Vagina (tissue), 2 donors: Measurements from ENCODE around the gene PARN. TPM values are rescaled to one million over a fixed set of nuclear protein-coding genes. Genes with fewer than 3 reads are reported as not detected.

Experiments used
- DNase-seq, 2 donors: peaks; one replicate each; pipeline ENCODE4 v3.0.0-alpha.2; 2017; ENCODE audit errors: extremely low spot score in 2 of 2
- H3K27ac ChIP-seq: fragments of 200-600 bp; sonication (generic); one replicate; pipeline ENCODE4 v1.5.1; 2019
- H3K27me3 ChIP-seq: fragments of 200-600 bp; sonication (generic); one replicate; pipeline ENCODE4 v1.5.1; 2019
- H3K36me3 ChIP-seq, 2 donors: fragments of 200-600 bp; sonication (generic); one replicate each; pipeline ENCODE4 v1.5.1; 2017 to 2019
- H3K4me1 ChIP-seq: fragments of 200-600 bp; sonication (generic); one replicate; pipeline ENCODE4 v1.5.1; 2019
- H3K4me3 ChIP-seq, 2 donors: fragments of 200-600 bp; sonication (generic); 1 replicate in 1 of 2; 2 replicates in 1 of 2; pipeline ENCODE4 v1.5.1; 2016 to 2019
- H3K9me3 ChIP-seq: fragments of 200-600 bp; sonication (generic); one replicate; pipeline ENCODE4 v1.5.1; 2019
- CTCF ChIP-seq, 3 experiments: fragments of 450-650 bp in 2 of 3; fragments of 200-600 bp in 1 of 3; sonication (generic) in 1 of 3; IDR thresholded peaks; one replicate each; pipeline ENCODE4 v1.5.1; 2017 to 2019; ENCODE audit warnings: antibody characterized with exemption in 3 of 3, mild to moderate bottlenecking in 2 of 3, moderate library complexity in 2 of 3
- POLR2A ChIP-seq, 2 donors: fragments of 450-650 bp; IDR thresholded peaks; one replicate each; pipeline ENCODE4 v1.6.1; 2017; ENCODE audit warnings: antibody characterized with exemption in 2 of 2, mild to moderate bottlenecking in 2 of 2, moderate library complexity in 2 of 2
- POLR2AphosphoS5 ChIP-seq, 2 donors: sonication (generic); formaldehyde crosslinking; IDR thresholded peaks; one replicate each; pipeline ENCODE4 v1.9.0; 2017; ENCODE audit warnings: antibody characterized with exemption in 2 of 2, mild to moderate bottlenecking in 2 of 2, low read depth in 1 of 2; ENCODE audit not compliant: insufficient read depth in 1 of 2
- intact Hi-C: fragments of 100-400 bp; cut with DNase I; formaldehyde crosslinking; loops from one replicate; pipeline ENCODE4 v1.15.1; 2023
- total RNA-seq: library from RNA; depleted of rRNA; stranded (reverse); fragments of >200 nt; gene quantifications from one replicate; pipeline ENCODE4 v1.2.3, GENCODE V29; 2016

Gene PARN
- total RNA-seq, 1 donor from 2014 or later: 39.3 TPM

- H3K4me3 ChIP-seq: no peak overlapping the region
- peaks cover 0 to 24% of the 10 kb centered on the region in 2 donors for H3K36me3 ChIP-seq
- no peak overlapping the region for H3K27ac ChIP-seq
- no peaks in the 10 kb centered on the region for H3K4me1 ChIP-seq
- DNase-seq: no peak
- intact Hi-C loops: no loop called here
- TF ChIP-seq POLR2AphosphoS5 (IDR thresholded peaks at IDR 0.05; ENCODE audit: insufficient read depth in 1 of 2, low read depth in 1 of 2) (no peak), CTCF (IDR thresholded peaks at IDR 0.05) (no peak), POLR2A (IDR thresholded peaks at IDR 0.05) (no peak)
- H3K9me3 ChIP-seq: no peaks in the 10 kb centered on the region
- no peaks in the 10 kb centered on the region for H3K27me3 ChIP-seq
Observed at GRCh38 chr16:14618566-14618965, 11.5 kb downstream of the PARN start.

- DNase-seq: no peak
- H3K4me1 ChIP-seq: no peaks in the 10 kb centered on the region
- H3K27ac ChIP-seq: no peak overlapping the region
- TF ChIP-seq POLR2A (IDR thresholded peaks at IDR 0.05) (no peak), POLR2AphosphoS5 (IDR thresholded peaks at IDR 0.05; ENCODE audit: insufficient read depth in 1 of 2, low read depth in 1 of 2) (no peak), CTCF (IDR thresholded peaks at IDR 0.05) (no peak)
- no peaks in the 10 kb centered on the region for H3K27me3 ChIP-seq
- H3K9me3 ChIP-seq: no peaks in the 10 kb centered on the region
- peaks cover 0 to 16% of the 10 kb centered on the region in 2 donors for H3K36me3 ChIP-seq
- H3K4me3 ChIP-seq: no peak overlapping the region
- intact Hi-C loops: no loop called here
Observed at GRCh38 chr16:14616280-14616679, 13.8 kb downstream of the PARN start.

- no peak overlapping the region for H3K27ac ChIP-seq
- intact Hi-C loops: no loop called here
- H3K36me3 ChIP-seq: peaks cover 0 to 26% of the 10 kb centered on the region in 2 donors
- H3K9me3 ChIP-seq: no peaks in the 10 kb centered on the region
- no peak overlapping the region for H3K4me3 ChIP-seq
- H3K27me3 ChIP-seq: no peaks in the 10 kb centered on the region
- TF ChIP-seq POLR2A (IDR thresholded peaks at IDR 0.05) (no peak), CTCF (IDR thresholded peaks at IDR 0.05) (no peak), POLR2AphosphoS5 (IDR thresholded peaks at IDR 0.05; ENCODE audit: insufficient read depth in 1 of 2, low read depth in 1 of 2) (no peak)
- no peak for DNase-seq
- H3K4me1 ChIP-seq: no peaks in the 10 kb centered on the region
Observed at GRCh38 chr16:14613991-14614390, 16.1 kb downstream of the PARN start.

- DNase-seq: no peak
- no peak overlapping the region for H3K4me3 ChIP-seq
- no peak for TF ChIP-seq POLR2AphosphoS5 (IDR thresholded peaks at IDR 0.05; ENCODE audit: insufficient read depth in 1 of 2, low read depth in 1 of 2)
- TF ChIP-seq CTCF (IDR thresholded peaks at IDR 0.05): no peak
- TF ChIP-seq POLR2A (IDR thresholded peaks at IDR 0.05): no peak
- H3K36me3 ChIP-seq: peaks cover 0 to 50% of the 10 kb centered on the region in 2 donors
- no peak overlapping the region for H3K27ac ChIP-seq
- H3K4me1 ChIP-seq: no peaks in the 10 kb centered on the region
- no peaks in the 10 kb centered on the region for H3K27me3 ChIP-seq
- intact Hi-C loops: no loop called here
- no peaks in the 10 kb centered on the region for H3K9me3 ChIP-seq
Observed at GRCh38 chr16:14611660-14612059, 18.4 kb downstream of the PARN start.

GRCh38 chr16:14609716-14610115 is 20.3 kb downstream of the PARN start:
- no peak for DNase-seq
- Histone ChIP-seq H3K27me3 (no peaks in the 10 kb centered on the region), H3K4me1 (no peaks in the 10 kb centered on the region), H3K36me3 (peaks cover 0 to 66% of the 10 kb centered on the region in 2 donors), H3K27ac (no peak overlapping the region), H3K4me3 (no peak overlapping the region), H3K9me3 (no peaks in the 10 kb centered on the region)
- intact Hi-C loops: no loop called here
- no peak for TF ChIP-seq CTCF (IDR thresholded peaks at IDR 0.05)
- no peak for TF ChIP-seq POLR2A (IDR thresholded peaks at IDR 0.05)
- no peak for TF ChIP-seq POLR2AphosphoS5 (IDR thresholded peaks at IDR 0.05; ENCODE audit: insufficient read depth in 1 of 2, low read depth in 1 of 2)
